ENCODE data around the gene PPP2R5C. TPM values are rescaled to one million over a fixed set of nuclear protein-coding genes. Genes with fewer than 3 reads are reported as not detected.

PPP2R5C gene
- total and polyA plus RNA-seq, 2 of the 8 experiments (the other 6 are each of a cell fraction or from before 2014, with no cell fraction given), result 49.6 to 95.9 TPM

GRCh38 chr14:101906645-101907044, 145.1 kb downstream of the PPP2R5C start (continued):
- no peak for TF ChIP-seq CHD7 (IDR thresholded peaks at IDR 0.05; ENCODE audit: insufficient replicate concordance, low read length)
- no peak for TF ChIP-seq ATF3 (IDR thresholded peaks at IDR 0.05; ENCODE audit: insufficient read depth, low read depth, low read length)
- TF ChIP-seq USF2 (IDR thresholded peaks at IDR 0.05; ENCODE audit: low read length), result no peak
- TF ChIP-seq SIN3A (conservative IDR thresholded peaks at IDR 0.05 in 1 of 2, IDR thresholded peaks at IDR 0.05 in 1 of 2; ENCODE audit: low read depth in 1 of 2, low read length in 2 of 2), result no peak
- no peak for TF ChIP-seq RNF2 (IDR thresholded peaks at IDR 0.05; ENCODE audit: borderline replicate concordance, low read depth, low read length, missing control alignments, poor library complexity, severe bottlenecking)
- TF ChIP-seq GABPA (IDR thresholded peaks at IDR 0.05; ENCODE audit: borderline replicate concordance, insufficient read depth, low read length), result no peak
- no peak for TF ChIP-seq JUND (IDR thresholded peaks at IDR 0.05; ENCODE audit: low read length)
- TF ChIP-seq SAP30 (IDR thresholded peaks at IDR 0.05; ENCODE audit: insufficient read depth, insufficient replicate concordance, low read length), result no peak
- TF ChIP-seq BRCA1 (IDR thresholded peaks at IDR 0.05; ENCODE audit: low read depth, low read length), result no peak
